ENCODE measurements around the gene SCO1. TPM values are rescaled to one million over a fixed set of nuclear protein-coding genes. Genes with fewer than 3 reads are reported as not detected.

The SCO1 gene
- total and polyA plus RNA-seq, 2 donors (not counting 3 experiments of a cell fraction or from before 2014, with no cell fraction given), result 11.9 to 30.8 TPM

DNA sequence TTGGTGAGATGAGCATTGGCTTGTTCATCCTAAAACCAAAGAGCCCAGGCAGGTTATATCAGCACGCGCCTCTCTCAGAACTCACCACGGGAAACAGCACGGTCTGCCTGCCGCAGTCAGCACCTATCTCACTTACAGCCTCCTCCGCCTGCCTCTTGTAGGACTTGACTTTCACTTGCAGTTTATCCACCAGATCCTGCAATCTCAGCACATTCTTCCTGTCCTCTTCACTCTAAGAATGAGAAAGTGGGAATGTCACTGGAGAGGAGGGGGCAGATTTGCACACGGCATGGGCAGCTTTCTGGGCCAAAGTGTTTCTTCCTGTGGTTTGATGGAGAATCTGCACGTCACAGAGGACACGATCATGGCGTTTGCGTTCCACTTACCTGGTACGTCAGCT lies 67.6 kb downstream of the SCO1 start:
- ChIA-PET CTCF (interaction anchor here (0.9 to 6.4 kb wide), 10 partner anchors 9 to 1352 kb away, joined by 3 to 63 read pairs (median 10); no protein-coding TSS in a partner anchor), POLR2A (no interaction called here)
- Histone ChIP-seq H4K20me1 (replicated peaks; ENCODE audit: control insufficient read depth, extremely low read depth, insufficient read depth, low read length) (no peaks in the 10 kb centered on the region), H3K4me1 (ENCODE audit: control insufficient read depth, extremely low read depth, insufficient read depth, low read length) (no peaks in the 10 kb centered on the region), H3K36me3 (ENCODE audit: control insufficient read depth in 2 of 2, extremely low read depth in 1 of 2, insufficient read depth in 2 of 2, low read length in 2 of 2) (no peaks in the 10 kb centered on the region), H3K9me1 (replicated peaks; ENCODE audit: control insufficient read depth, extremely low read depth, insufficient read depth, low read length) (no peaks in the 10 kb centered on the region), H3K27ac (ENCODE audit: insufficient read depth, low read depth, low read length) (no peak overlapping the region), H2AFZ (ENCODE audit: low read depth, low read length) (no peak overlapping the region), H3K79me2 (ENCODE audit: control insufficient read depth, insufficient read depth, low read length) (no peaks in the 10 kb centered on the region), H3K9ac (replicated peaks; ENCODE audit: extremely low read depth, insufficient read depth, low read length) (no peak overlapping the region), H3K27me3 (ENCODE audit: control insufficient read depth in 2 of 2, insufficient read depth in 2 of 2, low read length in 2 of 2) (no peaks in the 10 kb centered on the region), H3K4me2 (ENCODE audit: insufficient read depth, low read length) (no peak overlapping the region), H3K9me3 (replicated peaks; ENCODE audit: control insufficient read depth, insufficient read depth, low read length) (no peaks in the 10 kb centered on the region), H3K4me3 (replicated peaks in 1 of 3; ENCODE audit: insufficient read depth in 1 of 3, low read depth in 1 of 3, low read length in 3 of 3) (no peak overlapping the region)
- no TSS peak for BruUV-seq (replicated peaks)
- DNase-seq (ENCODE audit: low read depth, low spot score) (no peak), FAIRE-seq (no peak)
- no peak for TF ChIP-seq POLR2AphosphoS5 (IDR thresholded peaks at IDR 0.05; ENCODE audit: insufficient read depth, low read depth, low read length)
- no peak for TF ChIP-seq MYC (IDR thresholded peaks at IDR 0.05; ENCODE audit: low read depth, low read length)
- no peak for TF ChIP-seq GATA2 (IDR thresholded peaks at IDR 0.05; ENCODE audit: insufficient read depth, insufficient read length, low read depth, low read length)
- intact Hi-C loops (cut with micrococcal nuclease) (no loop called here), dilution Hi-C loops (cut with MboI; ENCODE audit: extremely low pct_ligation_motif_present, low sequenced_read_pairs) (no loop called here)

DNA sequence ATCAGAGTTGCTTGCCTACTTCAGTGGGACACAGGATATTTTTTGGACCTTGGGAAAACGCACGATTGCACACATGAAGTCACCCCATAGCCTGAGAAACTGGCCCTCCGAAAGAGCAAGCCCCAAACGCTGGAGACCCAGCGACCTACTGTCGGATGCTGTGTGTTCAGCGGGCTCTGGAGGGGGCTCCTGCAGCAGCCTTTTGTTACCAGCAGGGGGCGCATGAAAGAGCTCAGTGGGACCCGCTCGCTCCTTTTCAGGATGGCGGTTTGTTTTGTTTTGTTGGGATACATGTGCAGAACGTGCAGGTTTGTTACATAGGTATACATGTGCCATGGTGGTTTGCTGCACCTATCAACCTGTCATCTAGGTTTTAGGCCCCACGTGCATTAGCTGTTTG lies 68.6 kb downstream of the SCO1 start:
- Histone ChIP-seq H3K9ac (replicated peaks; ENCODE audit: extremely low read depth, insufficient read depth, low read length) (no peak overlapping the region), H2AFZ (ENCODE audit: low read depth, low read length) (no peak overlapping the region), H3K9me1 (replicated peaks; ENCODE audit: control insufficient read depth, extremely low read depth, insufficient read depth, low read length) (no peaks in the 10 kb centered on the region), H3K4me3 (replicated peaks in 1 of 3; ENCODE audit: insufficient read depth in 1 of 3, low read depth in 1 of 3, low read length in 3 of 3) (no peak overlapping the region), H3K27ac (ENCODE audit: insufficient read depth, low read depth, low read length) (no peak overlapping the region), H3K4me1 (ENCODE audit: control insufficient read depth, extremely low read depth, insufficient read depth, low read length) (no peaks in the 10 kb centered on the region), H4K20me1 (replicated peaks; ENCODE audit: control insufficient read depth, extremely low read depth, insufficient read depth, low read length) (no peaks in the 10 kb centered on the region), H3K4me2 (ENCODE audit: insufficient read depth, low read length) (no peak overlapping the region), H3K9me3 (replicated peaks; ENCODE audit: control insufficient read depth, insufficient read depth, low read length) (no peaks in the 10 kb centered on the region), H3K79me2 (ENCODE audit: control insufficient read depth, insufficient read depth, low read length) (no peaks in the 10 kb centered on the region), H3K36me3 (ENCODE audit: control insufficient read depth in 2 of 2, extremely low read depth in 1 of 2, insufficient read depth in 2 of 2, low read length in 2 of 2) (no peaks in the 10 kb centered on the region), H3K27me3 (ENCODE audit: control insufficient read depth in 2 of 2, insufficient read depth in 2 of 2, low read length in 2 of 2) (no peaks in the 10 kb centered on the region)
- DNase-seq (ENCODE audit: low read depth, low spot score) (no peak), FAIRE-seq (no peak)
- TF ChIP-seq, protein P1, sequence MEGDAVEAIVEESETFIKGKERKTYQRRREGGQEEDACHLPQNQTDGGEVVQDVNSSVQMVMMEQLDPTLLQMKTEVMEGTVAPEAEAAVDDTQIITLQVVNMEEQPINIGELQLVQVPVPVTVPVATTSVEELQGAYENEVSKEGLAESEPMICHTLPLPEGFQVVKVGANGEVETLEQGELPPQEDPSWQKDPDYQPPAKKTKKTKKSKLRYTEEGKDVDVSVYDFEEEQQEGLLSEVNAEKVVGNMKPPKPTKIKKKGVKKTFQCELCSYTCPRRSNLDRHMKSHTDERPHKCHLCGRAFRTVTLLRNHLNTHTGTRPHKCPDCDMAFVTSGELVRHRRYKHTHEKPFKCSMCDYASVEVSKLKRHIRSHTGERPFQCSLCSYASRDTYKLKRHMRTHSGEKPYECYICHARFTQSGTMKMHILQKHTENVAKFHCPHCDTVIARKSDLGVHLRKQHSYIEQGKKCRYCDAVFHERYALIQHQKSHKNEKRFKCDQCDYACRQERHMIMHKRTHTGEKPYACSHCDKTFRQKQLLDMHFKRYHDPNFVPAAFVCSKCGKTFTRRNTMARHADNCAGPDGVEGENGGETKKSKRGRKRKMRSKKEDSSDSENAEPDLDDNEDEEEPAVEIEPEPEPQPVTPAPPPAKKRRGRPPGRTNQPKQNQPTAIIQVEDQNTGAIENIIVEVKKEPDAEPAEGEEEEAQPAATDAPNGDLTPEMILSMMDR (IDR thresholded peaks at IDR 0.05; ENCODE audit: extremely low read depth in 1 of 2, insufficient read depth in 1 of 2, low read depth in 1 of 2, low read length in 2 of 2), result peak; percentile 17 to 54
- no peak for TF ChIP-seq GATA2 (IDR thresholded peaks at IDR 0.05; ENCODE audit: insufficient read depth, insufficient read length, low read depth, low read length)
- TF ChIP-seq, protein P2, sequence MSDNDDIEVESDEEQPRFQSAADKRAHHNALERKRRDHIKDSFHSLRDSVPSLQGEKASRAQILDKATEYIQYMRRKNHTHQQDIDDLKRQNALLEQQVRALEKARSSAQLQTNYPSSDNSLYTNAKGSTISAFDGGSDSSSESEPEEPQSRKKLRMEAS (IDR thresholded peaks at IDR 0.05; ENCODE audit: insufficient read depth, insufficient read length), result no peak
- TF ChIP-seq POLR2AphosphoS5 (IDR thresholded peaks at IDR 0.05; ENCODE audit: insufficient read depth, low read depth, low read length), result no peak
- no peak for TF ChIP-seq POLR2A (IDR thresholded peaks at IDR 0.05; ENCODE audit: low read depth, low read length)
- no peak for TF ChIP-seq FOS (IDR thresholded peaks at IDR 0.05; ENCODE audit: borderline replicate concordance, insufficient read depth, low read length)
- CTCF ChIA-PET, result interaction anchor here (0.7 to 6.4 kb wide), 12 partner anchors 8 to 1353 kb away, joined by 3 to 63 read pairs (median 6); no protein-coding TSS in a partner anchor
- intact Hi-C loops (cut with micrococcal nuclease), result no loop called here
- no TSS peak for BruUV-seq (replicated peaks)
- dilution Hi-C loops (cut with MboI; ENCODE audit: extremely low pct_ligation_motif_present, low sequenced_read_pairs), result no loop called here
- POLR2A ChIA-PET, result no interaction called here
